NCI-H345 treated with DMSO at 0.1 percent for 48 hours (cell line): ENCODE results near the gene LYPLA2.
A peak's percentile ranks its signal among the peaks of the same experiment; 100 is the strongest.
"Not testable (repeated sequence)": the region's sequence is repeated elsewhere in the genome, so short reads cannot be mapped to it uniquely, and the experiment has no call there.

Experiments used
- DNase-seq: peaks from one replicate; lab custom pipeline; 2025; ENCODE audit not compliant: unreplicated experiment; lab: John Stamatoyannopoulos, UW

LYPLA2 gene

DNA sequence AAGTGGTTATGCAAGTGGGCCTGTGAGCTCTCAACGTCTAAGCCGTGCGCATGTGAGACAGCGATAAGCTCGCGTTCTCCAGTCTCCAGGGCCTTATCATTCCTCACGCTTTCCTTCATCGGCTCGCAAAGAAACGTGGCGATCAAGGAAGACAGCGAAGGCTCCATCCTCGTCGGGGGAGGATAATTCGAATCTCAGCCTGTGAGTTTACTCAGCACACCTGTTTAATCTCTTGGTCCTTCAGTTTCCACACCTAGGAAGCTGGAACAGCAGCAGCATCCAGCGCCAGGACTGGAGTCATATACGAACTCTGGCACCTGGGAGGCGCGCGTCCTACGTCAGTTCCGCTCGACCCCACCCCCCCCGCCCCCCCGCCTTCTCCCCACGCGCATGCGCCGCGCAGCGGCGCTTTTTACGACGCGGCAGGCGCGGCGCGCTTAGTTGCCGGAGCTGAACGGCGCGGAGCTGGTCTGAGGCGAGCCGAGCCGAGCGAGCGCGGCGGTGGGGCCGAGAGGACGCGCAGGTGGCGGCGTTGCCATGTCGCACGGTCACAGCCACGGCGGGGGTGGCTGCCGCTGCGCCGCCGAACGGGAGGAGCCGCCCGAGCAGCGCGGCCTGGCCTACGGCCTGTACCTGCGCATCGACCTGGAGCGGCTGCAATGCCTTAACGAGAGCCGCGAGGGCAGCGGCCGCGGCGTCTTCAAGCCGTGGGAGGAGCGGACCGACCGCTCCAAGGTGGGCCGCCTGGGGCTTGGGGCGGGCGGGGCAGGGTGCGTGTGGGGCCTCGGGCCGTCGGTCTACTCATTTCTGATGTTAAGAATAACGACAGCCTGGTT lies 12.7 kb upstream of the LYPLA2 start, which contains the start of gene PITHD1:
Gene PITHD1, plus strand, starts transcription at position 440 of the 836 bp plus-strand sequence. Its CDS starts 98 bp downstream, at position 538.
- peak; percentile 62 for DNase-seq

DNA sequence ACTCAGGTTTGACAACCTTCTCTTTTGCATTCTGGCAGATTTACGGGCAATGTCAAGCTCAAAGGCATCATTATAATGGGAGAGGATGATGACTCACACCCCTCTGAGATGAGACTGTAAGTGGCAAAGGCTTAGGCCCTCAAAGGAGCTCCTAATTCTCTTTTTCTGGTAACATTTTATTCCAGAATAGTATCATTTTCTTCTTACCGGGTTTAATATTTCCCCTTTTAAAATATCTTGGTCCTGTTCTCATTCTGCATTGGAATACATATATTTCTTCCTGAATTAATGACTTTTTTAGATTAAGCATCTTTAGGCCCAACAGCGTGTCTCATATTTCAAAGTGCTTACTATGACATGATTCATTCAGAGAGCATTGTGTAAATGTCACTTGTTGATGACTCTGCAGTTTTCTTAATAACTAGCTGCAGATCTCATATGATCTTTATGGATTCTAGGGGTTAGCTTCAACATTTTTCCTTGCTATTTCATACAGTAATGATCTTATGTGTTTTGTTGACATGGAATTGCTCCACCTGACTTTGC lies 11.0 kb upstream of the LYPLA2 start:
- DNase-seq = no peak

DNA sequence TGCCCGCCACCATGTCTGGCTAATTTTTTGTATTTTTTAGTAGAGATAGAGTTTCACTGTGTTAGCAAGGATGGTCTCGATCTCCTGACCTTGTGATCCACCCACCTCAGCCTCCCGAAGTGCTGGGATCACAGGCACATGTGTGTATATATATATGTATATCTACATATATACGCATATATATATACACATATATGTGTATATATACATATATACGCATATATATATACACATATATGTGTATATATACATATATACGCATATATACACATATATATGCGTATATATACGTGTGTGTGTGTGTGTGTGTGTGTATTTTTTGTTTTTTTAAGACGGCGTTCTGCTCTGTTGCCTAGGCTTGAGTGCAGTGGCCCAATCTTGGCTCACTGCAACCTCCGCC lies 7.8 kb upstream of the LYPLA2 start:
- DNase-seq = not testable (repeated sequence)

DNA sequence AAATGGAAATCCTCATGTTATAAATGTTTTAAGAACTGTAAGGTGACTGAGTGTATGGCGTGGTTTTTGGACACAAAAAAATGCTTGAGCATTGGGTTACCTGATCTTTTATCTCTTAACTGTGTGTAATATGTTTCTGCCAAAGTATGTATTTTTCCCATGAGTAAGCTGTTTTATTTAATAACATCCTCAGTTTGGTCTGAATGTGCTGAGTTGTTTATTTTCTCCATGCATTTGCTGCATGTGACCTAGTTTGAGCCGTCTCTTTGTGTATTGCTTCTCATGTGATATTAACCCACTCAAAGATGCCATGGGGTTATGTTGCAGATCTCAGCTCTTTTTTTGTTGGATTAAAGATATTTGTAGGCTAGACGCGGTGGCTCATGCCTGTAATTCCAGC lies 6.1 kb upstream of the LYPLA2 start:
- DNase-seq = no peak

DNA sequence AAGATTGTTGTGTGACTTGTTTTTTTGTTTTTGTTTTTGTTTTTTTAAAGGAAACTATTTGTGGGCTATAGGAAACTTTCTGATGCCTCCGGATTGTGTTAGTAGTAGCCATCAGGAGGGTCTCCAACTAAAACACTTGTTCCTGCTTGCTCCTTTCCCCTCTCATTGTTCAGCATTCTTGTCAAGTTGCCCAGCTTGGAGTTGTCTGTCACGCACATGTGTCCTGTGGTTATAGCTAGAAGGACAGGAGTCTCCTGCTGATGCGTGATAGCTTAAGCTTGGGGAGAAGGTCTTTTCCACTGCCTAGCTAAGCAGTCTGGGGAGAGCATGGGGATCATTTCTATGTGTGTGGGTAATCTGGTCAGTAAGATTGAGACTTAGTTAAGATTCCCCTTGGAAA lies 3.2 kb upstream of the LYPLA2 start:
- DNase-seq = no peak

DNA sequence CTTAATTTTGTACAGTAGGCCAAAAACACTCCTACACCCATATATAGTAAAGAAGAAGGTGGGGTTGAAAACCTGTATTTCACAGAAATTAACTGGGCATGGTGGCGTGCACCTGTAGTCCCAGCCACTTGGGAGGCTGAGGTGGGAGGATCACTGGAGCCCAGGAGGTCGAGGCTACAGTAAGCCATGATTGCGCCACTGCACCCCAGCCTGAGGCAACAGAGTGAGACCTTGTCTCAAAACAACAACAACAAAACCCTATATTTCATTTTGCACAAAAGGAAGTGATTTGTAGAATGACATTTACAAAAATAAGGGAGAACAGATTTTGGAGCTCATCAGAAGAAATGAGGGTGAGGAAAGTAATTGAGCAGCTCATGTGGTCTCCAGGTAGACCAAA lies 2.2 kb upstream of the LYPLA2 start:
- no peak for DNase-seq

DNA sequence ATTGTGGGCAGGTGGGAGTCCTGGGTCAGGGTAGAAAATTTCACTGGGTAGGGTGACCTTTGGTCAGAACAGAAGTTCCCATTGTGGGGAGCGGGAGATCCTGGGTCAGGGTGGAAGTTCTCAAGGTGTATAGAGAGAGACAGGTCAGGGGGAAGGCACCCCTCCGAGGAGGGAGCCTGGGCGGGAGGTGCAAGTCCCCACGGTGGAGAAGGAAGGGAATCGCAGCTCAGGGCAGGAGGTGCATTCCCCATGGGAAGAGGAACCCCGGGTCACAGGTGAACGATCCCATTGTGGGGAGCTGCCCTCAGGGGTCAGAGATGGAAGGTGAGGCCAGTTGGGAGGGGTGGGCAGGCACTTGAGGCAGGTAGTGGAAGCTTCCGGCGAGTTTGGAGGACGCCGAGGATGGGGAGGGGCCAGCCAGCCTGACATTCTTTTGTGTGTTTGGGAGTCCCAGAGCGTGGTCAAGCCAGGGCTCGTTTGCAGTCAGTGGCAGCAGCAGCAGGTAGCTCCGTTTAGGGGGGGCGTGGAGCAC lies 637 bp downstream of the LYPLA2 start:
- no peak for DNase-seq

DNA sequence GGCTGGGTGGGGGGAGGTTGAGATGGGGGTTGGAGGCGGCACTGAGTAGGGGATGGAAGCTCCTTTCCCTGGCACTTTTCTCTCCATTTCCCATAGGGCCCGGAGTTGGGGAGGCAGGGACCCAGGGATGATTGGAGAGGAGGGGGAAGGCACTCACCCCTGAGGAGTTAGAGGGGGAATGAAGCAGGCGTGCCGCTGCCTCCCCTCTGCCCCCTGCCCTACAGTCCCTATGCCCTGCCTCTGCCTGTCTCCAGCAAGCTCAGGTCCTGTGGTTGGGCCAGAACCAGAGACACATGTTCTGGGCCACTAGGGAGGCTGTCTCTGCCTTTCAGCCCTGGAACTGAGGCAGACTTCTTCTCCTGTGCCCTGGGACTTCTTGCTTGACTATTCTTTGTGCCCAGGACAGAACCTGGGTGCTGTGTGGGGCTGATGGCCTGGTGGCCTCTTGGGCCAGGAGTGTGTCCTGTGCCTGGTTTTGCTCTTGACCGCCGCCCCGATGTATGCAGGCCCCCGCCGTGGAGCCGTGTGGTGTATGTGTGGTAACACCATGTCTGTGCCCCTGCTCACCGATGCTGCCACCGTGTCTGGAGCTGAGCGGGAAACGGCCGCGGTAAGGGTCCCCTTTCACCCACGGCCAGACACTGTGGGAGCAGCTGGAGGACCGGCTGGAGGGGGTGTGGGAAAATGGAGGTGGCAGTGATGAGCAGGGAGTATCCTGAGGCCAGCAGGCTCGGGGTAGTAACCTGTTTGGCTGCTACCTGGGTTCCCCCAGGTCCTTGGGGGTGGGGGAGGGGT lies 1.4 kb downstream of the LYPLA2 start:
- no peak for DNase-seq

DNA sequence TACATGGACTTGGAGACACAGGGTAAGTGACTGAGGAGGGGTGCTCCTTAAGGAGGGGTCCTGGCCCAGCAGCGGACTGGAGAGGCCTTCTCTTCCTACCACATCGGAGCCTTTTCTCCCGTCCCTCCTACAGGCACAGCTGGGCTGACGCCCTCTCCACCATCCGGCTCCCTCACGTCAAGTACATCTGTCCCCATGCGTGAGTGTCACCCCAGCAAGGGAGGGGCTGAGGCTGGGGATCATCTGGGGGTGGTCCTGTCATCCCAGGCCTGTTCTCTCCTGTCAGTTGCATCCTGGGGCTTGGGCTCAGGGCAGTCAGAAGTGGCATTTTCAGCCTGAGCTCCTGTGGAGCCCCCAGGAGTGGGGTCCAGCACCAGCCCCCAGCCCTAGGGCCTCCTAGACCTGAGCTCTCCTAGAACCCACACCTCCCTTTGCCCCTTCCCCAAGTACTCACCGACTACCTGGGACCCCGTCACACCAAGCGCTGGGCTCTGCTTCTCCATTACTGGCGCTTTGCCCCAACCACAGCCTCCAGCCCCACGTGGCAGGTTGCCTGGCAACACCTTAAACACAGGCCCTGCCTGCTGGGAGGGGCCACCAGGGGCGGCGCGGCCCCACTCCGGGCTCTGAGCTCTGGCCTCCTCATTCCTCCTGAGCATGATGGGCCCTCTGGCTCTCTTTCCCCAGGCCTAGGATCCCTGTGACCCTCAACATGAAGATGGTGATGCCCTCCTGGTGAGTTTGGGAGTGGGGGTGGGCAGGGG lies 2.3 kb downstream of the LYPLA2 start:
- DNase-seq = no peak

DNA sequence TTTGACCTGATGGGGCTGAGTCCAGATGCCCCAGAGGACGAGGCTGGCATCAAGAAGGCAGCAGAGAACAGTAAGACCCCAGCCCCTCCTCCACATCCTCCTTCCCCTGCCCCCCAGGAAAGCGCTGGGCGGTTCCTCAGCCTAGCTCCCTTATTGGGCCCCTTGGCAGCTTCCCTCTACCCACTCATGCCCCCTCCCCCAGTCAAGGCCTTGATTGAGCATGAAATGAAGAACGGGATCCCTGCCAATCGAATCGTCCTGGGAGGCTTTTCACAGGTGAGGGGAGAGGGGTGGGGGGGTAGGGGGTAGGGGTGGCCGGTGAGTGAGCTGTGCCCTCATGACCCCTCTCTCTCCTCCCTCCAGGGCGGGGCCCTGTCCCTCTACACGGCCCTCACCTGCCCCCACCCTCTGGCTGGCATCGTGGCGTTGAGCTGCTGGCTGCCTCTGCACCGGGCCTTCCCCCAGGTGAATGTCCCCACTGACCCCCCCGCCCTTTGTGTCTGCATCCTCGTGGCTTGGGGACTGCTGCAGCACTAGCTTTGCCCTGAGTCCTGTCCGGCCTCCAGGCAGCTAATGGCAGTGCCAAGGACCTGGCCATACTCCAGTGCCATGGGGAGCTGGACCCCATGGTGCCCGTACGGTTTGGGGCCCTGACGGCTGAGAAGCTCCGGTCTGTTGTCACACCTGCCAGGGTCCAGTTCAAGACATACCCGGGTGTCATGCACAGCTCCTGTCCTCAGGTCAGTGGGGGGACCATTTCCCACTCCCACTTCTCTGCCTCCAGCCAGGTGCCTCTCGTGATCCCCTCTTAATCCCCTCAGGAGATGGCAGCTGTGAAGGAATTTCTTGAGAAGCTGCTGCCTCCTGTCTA lies 3.2 kb downstream of the LYPLA2 start:
- DNase-seq = no peak

DNA sequence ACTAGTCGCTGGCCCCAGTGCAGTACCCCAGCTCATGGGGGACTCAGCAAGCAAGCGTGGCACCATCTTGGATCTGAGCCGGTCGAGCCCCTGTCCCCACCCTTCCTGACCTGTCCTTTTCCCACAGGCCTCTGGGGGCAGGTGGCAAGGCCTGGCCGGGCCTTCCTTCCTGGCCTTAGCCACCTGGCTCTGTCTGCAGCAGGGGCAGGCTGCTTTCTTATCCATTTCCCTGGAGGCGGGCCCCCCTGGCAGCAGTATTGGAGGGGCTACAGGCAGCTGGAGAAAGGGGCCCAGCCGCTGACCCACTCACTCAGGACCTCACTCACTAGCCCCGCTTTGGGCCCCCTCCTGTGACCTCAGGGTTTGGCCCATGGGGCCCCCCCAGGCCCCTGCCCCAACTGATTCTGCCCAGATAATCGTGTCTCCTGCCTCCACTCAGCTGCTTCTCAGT lies 3.8 kb downstream of the LYPLA2 start:
- DNase-seq = not testable (repeated sequence)

DNA sequence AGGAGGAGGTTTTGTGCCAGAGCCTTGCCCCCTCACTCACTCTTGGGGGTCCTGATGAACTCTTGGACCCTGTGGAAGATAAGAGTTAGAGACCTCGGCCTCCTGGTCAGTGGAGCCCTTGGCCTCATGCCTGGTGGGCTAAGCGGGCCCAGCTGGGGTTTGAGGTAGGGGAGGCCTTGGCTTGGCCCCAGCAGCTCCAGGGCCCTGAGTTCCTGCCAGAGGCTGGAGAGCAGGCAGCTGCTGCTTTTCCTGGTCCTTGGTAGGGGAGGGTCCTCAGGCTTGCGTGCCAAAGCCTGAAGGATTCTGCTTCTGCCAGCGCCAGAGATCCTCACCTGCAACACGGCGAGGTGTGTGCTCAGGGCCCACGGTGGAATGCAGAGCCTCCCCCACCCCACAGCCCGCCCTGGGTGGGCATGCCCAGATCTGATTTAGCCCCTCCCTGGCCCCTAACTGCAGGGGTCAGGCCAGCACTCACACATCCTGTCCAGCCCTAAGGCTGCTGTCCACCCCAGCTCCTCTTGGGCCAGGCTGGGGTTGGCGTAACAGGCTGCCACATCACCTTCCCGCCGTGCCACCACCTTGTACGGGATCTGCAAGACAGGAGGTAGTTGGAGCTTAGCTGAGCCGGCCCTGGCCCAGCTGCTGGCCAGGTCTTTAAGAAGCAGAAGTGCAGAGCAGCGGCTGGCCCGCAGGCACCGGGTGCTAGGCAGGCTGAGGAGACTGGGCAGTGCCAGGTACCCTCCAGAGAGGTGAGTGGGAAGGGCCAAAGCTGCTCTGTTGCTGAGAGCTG lies 4.9 kb downstream of the LYPLA2 start:
- no peak for DNase-seq

DNA sequence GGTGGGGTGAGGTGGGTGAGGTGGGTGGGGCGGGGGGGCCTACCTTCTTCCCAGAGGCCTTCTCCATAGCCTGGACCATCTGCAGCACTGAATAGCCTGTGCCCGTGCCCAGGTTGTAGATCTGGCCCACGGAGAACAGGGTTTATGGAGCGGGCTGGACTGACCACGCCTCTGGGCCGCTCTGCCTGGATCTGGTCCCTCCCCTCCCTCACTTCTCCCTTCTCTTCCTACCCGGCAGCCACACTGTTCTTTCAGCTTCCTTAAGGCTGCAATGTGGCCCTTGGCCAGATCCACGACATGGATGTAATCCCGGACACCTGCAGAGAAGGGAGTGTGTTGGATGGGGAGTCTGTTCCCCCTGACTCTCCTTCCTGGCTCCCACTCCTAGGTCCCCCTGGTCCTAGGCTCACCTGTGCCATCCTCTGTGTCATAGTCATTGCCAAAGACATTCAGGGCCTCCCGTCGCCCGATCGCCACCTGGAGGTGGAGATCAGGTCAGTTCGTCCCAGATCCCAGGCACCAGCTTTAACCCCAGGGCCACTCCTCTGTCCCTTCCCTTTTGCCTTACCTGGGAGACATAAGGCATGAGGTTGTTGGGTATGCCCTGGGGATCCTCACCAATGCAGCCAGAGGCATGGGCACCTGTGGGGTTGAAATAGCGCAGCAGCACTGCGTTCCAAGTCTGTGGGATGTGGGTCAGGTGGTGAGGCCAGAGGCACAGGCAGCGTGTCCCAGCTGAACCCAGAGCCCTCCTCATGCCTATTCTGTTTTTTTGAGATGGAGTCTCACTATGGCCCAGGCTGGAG lies 5.7 kb downstream of the LYPLA2 start:
- no peak for DNase-seq

DNA sequence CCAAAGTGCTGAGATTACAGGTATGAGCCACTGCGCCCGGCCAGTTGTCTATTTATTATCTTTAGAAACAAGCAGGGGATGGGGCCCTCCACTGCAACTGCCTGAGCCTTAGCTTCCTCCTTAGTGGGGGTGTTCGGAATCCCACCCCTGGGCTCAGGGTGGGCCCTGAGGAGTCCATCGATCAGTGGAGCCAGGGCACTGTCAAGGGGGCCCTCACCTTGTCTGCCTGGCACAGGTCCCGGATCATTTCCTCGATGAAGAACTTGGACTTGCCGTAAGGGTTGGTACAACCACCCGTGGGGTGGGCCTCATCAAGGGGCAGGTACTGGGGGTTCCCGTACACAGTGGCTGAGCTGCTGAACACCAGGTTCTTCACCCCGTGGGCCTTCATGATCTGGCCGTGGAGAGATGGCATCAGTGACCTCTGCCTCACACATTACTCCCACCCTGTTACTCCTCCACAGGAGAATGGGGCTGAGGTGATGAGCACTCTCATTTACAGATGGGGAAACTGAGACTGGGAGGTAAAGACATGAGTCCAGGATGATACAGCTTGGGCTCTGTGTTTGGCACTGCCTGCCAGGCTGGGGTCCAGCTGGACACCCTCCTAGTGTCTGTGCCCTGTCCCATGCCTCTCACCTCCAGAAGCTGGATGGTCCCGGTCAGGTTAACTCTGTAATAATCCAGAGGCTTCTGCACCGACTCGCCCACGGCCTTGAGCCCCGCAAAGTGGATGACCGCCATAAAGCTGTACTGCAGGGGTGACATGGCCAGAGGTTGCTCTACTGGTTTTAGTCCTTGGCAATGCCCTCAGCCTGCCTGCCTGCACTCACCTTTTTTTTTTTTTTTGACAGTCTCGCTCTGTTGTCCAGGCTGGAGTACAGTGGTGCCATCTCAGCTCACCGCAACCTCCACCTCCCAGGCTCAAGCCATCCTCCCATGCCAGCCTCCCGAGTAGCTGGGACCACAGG lies 6.8 kb downstream of the LYPLA2 start:
- no peak for DNase-seq

DNA sequence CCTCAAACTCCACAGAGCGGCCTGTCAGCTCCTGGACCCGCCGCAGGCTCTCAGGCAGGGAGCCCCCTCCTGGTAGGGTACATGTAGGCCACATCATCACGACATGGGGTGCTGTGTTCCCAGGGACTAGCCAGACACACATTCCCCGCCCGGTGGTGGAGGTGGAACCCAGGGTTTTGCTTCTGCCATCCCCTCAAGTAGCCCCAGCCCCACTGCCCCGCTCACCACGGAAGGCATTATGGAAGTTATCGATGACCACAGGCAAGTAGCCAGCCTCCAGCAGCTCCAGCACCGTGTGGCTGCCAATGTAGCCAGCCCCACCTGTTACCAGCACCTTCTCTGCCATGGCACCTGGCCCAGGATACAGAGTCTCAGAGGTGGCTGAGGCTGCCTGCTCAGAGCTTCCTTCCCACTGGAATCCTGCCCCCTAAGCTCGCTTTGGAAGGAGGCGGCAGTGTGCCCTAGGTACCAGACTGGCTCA lies 7.8 kb downstream of the LYPLA2 start:
- DNase-seq = no peak

DNA sequence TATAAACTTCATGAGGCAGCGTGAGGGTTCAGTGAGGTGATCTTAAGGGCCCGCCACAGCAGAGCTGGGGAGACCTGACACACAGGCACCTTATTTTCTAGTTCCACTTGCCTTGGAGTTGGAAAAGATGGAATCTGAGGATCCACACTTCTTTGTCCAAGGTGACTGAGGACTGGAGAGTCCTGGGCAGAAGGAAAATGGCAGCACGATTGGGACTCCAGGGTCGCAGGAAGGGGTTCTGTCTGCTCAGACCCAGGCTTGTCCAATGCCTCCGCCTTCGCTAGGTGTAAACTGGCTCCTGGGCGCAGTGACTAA lies 8.3 kb downstream of the LYPLA2 start:
- DNase-seq = no peak
